H9 (cell line): ENCODE data around the gene ADAT2. TPM values are rescaled to one million over a fixed set of nuclear protein-coding genes. Genes with fewer than 3 reads are reported as not detected.

Experiments used
- DNase-seq: peaks from one replicate; pipeline ENCODE4 v3.0.0-alpha.2; 2017
- H2AFZ ChIP-seq: one replicate; pipeline ENCODE4 v1.6.1; 2013; ENCODE audit warnings: mild to moderate bottlenecking, low read length, control low read depth, moderate library complexity
- H2AK5ac ChIP-seq: 2 replicates; pipeline ENCODE4 v1.6.1; 2013; ENCODE audit warnings: low read length, control low read depth, mixed read lengths; ENCODE audit not compliant: insufficient read length
- H2BK120ac ChIP-seq: one replicate; pipeline ENCODE4 v1.6.1; 2013; ENCODE audit warnings: low read depth, mild to moderate bottlenecking, low read length, control low read depth, inconsistent platforms; ENCODE audit not compliant: poor library complexity, severe bottlenecking
- H2BK12ac ChIP-seq: 2 replicates; pipeline ENCODE4 v1.6.1; 2013; ENCODE audit warnings: low read length, control low read depth, mixed read lengths, low read depth; ENCODE audit not compliant: insufficient read length
- H2BK15ac ChIP-seq: 2 replicates; pipeline ENCODE4 v1.6.1; 2013; ENCODE audit warnings: low read depth, low read length, control low read depth
- H2BK20ac ChIP-seq: one replicate; pipeline ENCODE4 v1.6.1; 2013; ENCODE audit warnings: low read depth, mild to moderate bottlenecking, low read length, control low read depth, inconsistent platforms; ENCODE audit not compliant: poor library complexity, severe bottlenecking
- H2BK5ac ChIP-seq: 2 replicates; pipeline ENCODE4 v1.6.1; 2013; ENCODE audit warnings: low read length, control low read depth, mixed read lengths; ENCODE audit not compliant: insufficient read length
- H3K14ac ChIP-seq: 2 replicates; pipeline ENCODE4 v1.6.1; 2013; ENCODE audit warnings: low read length, control low read depth; ENCODE audit not compliant: insufficient read depth
- H3K18ac ChIP-seq: 2 replicates; pipeline ENCODE4 v1.6.1; 2013; ENCODE audit warnings: low read depth, mild to moderate bottlenecking, mixed read lengths, low read length, control low read depth; ENCODE audit not compliant: insufficient read length
- H3K23ac ChIP-seq: 2 replicates; pipeline ENCODE4 v1.6.1; 2013; ENCODE audit warnings: low read length, control low read depth, mixed read lengths, low read depth; ENCODE audit not compliant: insufficient read length
- H3K23me2 ChIP-seq: 2 replicates; pipeline ENCODE4 v1.6.1; 2013; ENCODE audit warnings: low read depth, mild to moderate bottlenecking, mixed read lengths, low read length, control low read depth; ENCODE audit not compliant: insufficient read length, poor library complexity, severe bottlenecking
- H3K27ac ChIP-seq: 2 replicates; pipeline ENCODE4 v1.5.1; 2013; ENCODE audit warnings: low read length, control low read depth, mixed read lengths, low read depth; ENCODE audit not compliant: insufficient read length
- H3K27me3 ChIP-seq: 2 replicates; pipeline ENCODE4 v1.6.1; 2013; ENCODE audit warnings: low read length, control low read depth, inconsistent platforms; ENCODE audit not compliant: insufficient read depth
- H3K4ac ChIP-seq: 2 replicates; pipeline ENCODE4 v1.6.1; 2013; ENCODE audit warnings: low read depth, mild to moderate bottlenecking, control low read depth, inconsistent platforms, low read length, moderate library complexity
- H3K4me1 ChIP-seq: 2 replicates; pipeline ENCODE4 v1.6.1; 2013; ENCODE audit warnings: low read length, control low read depth, inconsistent platforms; ENCODE audit not compliant: insufficient read depth
- H3K4me2 ChIP-seq: 2 replicates; pipeline ENCODE4 v1.6.1; 2013; ENCODE audit warnings: low read length, control low read depth, mixed read lengths; ENCODE audit not compliant: insufficient read length, insufficient read depth
- H3K56ac ChIP-seq: 2 replicates; pipeline ENCODE4 v1.6.1; 2013; ENCODE audit warnings: low read depth, mild to moderate bottlenecking, mixed read lengths, low read length, control low read depth; ENCODE audit not compliant: insufficient read length
- H3K79me1 ChIP-seq: 2 replicates; pipeline ENCODE4 v1.6.1; 2013; ENCODE audit warnings: low read depth, mild to moderate bottlenecking, moderate library complexity, low read length, control low read depth, inconsistent platforms; ENCODE audit not compliant: insufficient read depth, poor library complexity, severe bottlenecking
- H3K79me2 ChIP-seq: 2 replicates; pipeline ENCODE4 v1.6.1; 2013; ENCODE audit warnings: low read length, control low read depth, inconsistent platforms; ENCODE audit not compliant: insufficient read depth
- H3K9ac ChIP-seq: 2 replicates; pipeline ENCODE4 v1.6.1; 2013; ENCODE audit warnings: low read length, control low read depth, mixed read lengths; ENCODE audit not compliant: insufficient read length; ENCODE audit errors: extremely low read depth
- H3K9me3 ChIP-seq: one replicate; pipeline ENCODE4 v1.6.1; 2013; ENCODE audit warnings: low read depth, low read length, inconsistent platforms; ENCODE audit not compliant: control insufficient read depth
- H3T11ph ChIP-seq: one replicate; pipeline ENCODE4 v1.6.1; 2013; ENCODE audit warnings: mild to moderate bottlenecking, low read length, control low read depth, inconsistent platforms
- H4K20me1 ChIP-seq: one replicate; pipeline ENCODE4 v1.6.1; 2013; ENCODE audit not compliant: control insufficient read depth, insufficient read length, insufficient read depth
- H4K5ac ChIP-seq: 2 replicates; pipeline ENCODE4 v1.6.1; 2013; ENCODE audit warnings: low read depth, mild to moderate bottlenecking, mixed read lengths, low read length, control low read depth; ENCODE audit not compliant: insufficient read length
- H4K8ac ChIP-seq: replicated peaks from 2 replicates; pipeline ENCODE4 v1.6.1; 2013; ENCODE audit warnings: low read length, control low read depth, mixed read lengths, low read depth; ENCODE audit not compliant: insufficient read length
- H4K91ac ChIP-seq: 2 replicates; pipeline ENCODE4 v1.6.1; 2013; ENCODE audit warnings: low read depth, mild to moderate bottlenecking, moderate library complexity, mixed read lengths, low read length, control low read depth; ENCODE audit not compliant: insufficient read length
- H3K27ac Mint-ChIP-seq, 3 experiments: 2 replicates in 2 of 3; 3 replicates in 1 of 3; pipeline ENCODE4 v1.8.0; 2020 to 2021; ENCODE audit warnings: mixed read lengths in 3 of 3, mild to moderate bottlenecking in 1 of 3, moderate library complexity in 1 of 3
- H3K27me3 Mint-ChIP-seq: 2 replicates; pipeline ENCODE4 v1.8.0; 2021; ENCODE audit warnings: low read depth, mild to moderate bottlenecking, moderate library complexity, mixed read lengths
- H3K36me3 Mint-ChIP-seq, 3 experiments: 2 replicates in 2 of 3; 3 replicates in 1 of 3; pipeline ENCODE4 v1.8.0; 2020 to 2021; ENCODE audit warnings: low read depth in 3 of 3, mixed read lengths in 3 of 3; ENCODE audit not compliant: insufficient read depth in 1 of 3
- H3K4me1 Mint-ChIP-seq, 2 experiments: 2 replicates each; pipeline ENCODE4 v1.8.0; 2020; ENCODE audit warnings: mixed read lengths in 2 of 2
- H3K4me3 Mint-ChIP-seq, 2 experiments: 2 replicates in 1 of 2; 3 replicates in 1 of 2; pipeline ENCODE4 v1.8.0; 2020 to 2021; ENCODE audit warnings: mild to moderate bottlenecking in 2 of 2, mixed read lengths in 2 of 2, moderate library complexity in 1 of 2
- H3K9me3 Mint-ChIP-seq, 2 experiments: 2 replicates in 1 of 2; 3 replicates in 1 of 2; pipeline ENCODE4 v1.8.0; 2020; ENCODE audit warnings: mild to moderate bottlenecking in 2 of 2, mixed read lengths in 2 of 2, moderate library complexity in 1 of 2
- WGBS: extraction: QIAGEN DNeasy Blood & Tissue Kit; methylation state at CpG from one replicate; pipeline ENCODE4 v1.1.7; 2013; ENCODE audit warnings: missing lambda C conversion rate, low lambda C conversion rate, mixed read lengths; ENCODE audit not compliant: insufficient read length; ENCODE audit errors: extremely low coverage; 5-methylcytosine and 5-hydroxymethylcytosine counted together
- total RNA-seq: library from RNA; stranded (reverse); gene quantifications from 2 replicates; pipeline ENCODE4 v1.2.1, GENCODE V29; 2021
- TF ChIP-seq, protein P1 (sequence below): fragments of 200-600 bp; sonication (generic); conservative IDR thresholded peaks from 3 replicates; pipeline ENCODE4 v1.8.0; 2021; ENCODE audit warnings: antibody characterized with exemption, mild to moderate bottlenecking

Gene ADAT2
- total RNA-seq, 1 experiment from 2014 or later, result 11.3 TPM

DNA sequence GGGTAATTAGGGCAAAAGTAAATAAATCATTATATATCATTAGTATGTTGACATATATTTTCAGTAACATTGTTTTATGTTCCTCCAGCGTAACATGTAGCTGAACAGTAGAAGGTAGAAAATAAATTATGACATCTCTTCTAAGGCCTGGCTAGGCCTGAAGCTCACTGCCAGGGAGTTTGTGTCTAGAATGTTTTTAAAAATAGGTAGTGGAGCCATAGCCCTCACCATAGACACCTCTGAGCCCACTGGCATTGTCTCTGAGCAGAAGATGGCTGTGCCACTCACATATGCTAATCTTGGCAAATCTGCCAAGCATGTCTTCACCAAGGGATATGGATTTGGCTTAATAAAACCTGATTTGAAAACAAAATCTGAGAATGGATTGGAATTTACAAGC, 39.7 kb upstream of the ADAT2 start:
- H3K4me1 Mint-ChIP-seq, result no peaks in the 10 kb centered on the region

More for the DNA sequence above, 39.7 kb upstream of the ADAT2 start:
- Histone ChIP-seq H3K23ac (no peak overlapping the region), H4K8ac (no peak overlapping the region), H3K9me3 (no peaks in the 10 kb centered on the region), H3K23me2 (no peaks in the 10 kb centered on the region), H3K27ac (no peak overlapping the region), H4K5ac (no peak overlapping the region), H4K20me1 (no peaks in the 10 kb centered on the region), H2BK120ac (no peak overlapping the region), H3K79me2 (no peaks in the 10 kb centered on the region), H4K91ac (no peak overlapping the region), H3K79me1 (no peaks in the 10 kb centered on the region), H2AFZ (no peak overlapping the region), H3K27me3 (no peaks in the 10 kb centered on the region), H3K18ac (no peak overlapping the region), H3K4me2 (no peak overlapping the region), H3K4ac (no peak overlapping the region), H2BK5ac (no peak overlapping the region), H3K56ac (no peak overlapping the region), H3K14ac (no peak overlapping the region), H3K4me1 (no peaks in the 10 kb centered on the region), H3T11ph (no peak overlapping the region), H2BK15ac (no peak overlapping the region), H3K9ac (no peak overlapping the region), H2BK12ac (no peak overlapping the region), H2BK20ac (no peak overlapping the region), H2AK5ac (no peak overlapping the region)
- no CpG with 5 or more reads among the region's 1 CpG for WGBS
- TF ChIP-seq, protein P1, sequence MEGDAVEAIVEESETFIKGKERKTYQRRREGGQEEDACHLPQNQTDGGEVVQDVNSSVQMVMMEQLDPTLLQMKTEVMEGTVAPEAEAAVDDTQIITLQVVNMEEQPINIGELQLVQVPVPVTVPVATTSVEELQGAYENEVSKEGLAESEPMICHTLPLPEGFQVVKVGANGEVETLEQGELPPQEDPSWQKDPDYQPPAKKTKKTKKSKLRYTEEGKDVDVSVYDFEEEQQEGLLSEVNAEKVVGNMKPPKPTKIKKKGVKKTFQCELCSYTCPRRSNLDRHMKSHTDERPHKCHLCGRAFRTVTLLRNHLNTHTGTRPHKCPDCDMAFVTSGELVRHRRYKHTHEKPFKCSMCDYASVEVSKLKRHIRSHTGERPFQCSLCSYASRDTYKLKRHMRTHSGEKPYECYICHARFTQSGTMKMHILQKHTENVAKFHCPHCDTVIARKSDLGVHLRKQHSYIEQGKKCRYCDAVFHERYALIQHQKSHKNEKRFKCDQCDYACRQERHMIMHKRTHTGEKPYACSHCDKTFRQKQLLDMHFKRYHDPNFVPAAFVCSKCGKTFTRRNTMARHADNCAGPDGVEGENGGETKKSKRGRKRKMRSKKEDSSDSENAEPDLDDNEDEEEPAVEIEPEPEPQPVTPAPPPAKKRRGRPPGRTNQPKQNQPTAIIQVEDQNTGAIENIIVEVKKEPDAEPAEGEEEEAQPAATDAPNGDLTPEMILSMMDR, result no peak
- Mint-ChIP-seq H3K4me3 (no peak overlapping the region), H3K27me3 (no peaks in the 10 kb centered on the region), H3K9me3 (no peaks in the 10 kb centered on the region), H3K27ac (peak overlapping the region in 1 of 3 experiments; percentile 18; a peak in 1 of 7 replicates), H3K36me3 (peaks cover 0 to 14% (median 0%) of the 10 kb centered on the region in 3 experiments; a peak in 2 of 7 replicates)
- no peak for DNase-seq
